Measurements from ENCODE around the gene HOOK1. TPM values are rescaled to one million over a fixed set of nuclear protein-coding genes. Genes with fewer than 3 reads are reported as not detected.

HOOK1 gene
- total and polyA plus RNA-seq, 2 experiments from 2014 or later, result 27.4 to 27.6 TPM

- Histone ChIP-seq H3K4me1 (ENCODE audit: insufficient read depth) (peaks cover 10% of the 10 kb centered on the region), H3K4me2 (no peak overlapping the region), H3K79me2 (replicated peaks; ENCODE audit: insufficient read depth) (no peaks in the 10 kb centered on the region), H2AFZ (no peak overlapping the region), H3K27me3 (ENCODE audit: insufficient read depth) (no peaks in the 10 kb centered on the region), H4K20me1 (replicated peaks; ENCODE audit: insufficient read depth) (no peaks in the 10 kb centered on the region), H3K4me3 (no peak overlapping the region), H3F3A (replicated peaks; ENCODE audit: low read depth) (no peaks in the 10 kb centered on the region), H3K9me2 (ENCODE audit: insufficient read depth) (0 out of 2 replicates have a peak, but pooled peaks cover 4% of the 10 kb centered on the region), H3K27ac (ENCODE audit: low read depth) (no peak overlapping the region), H3K36me3 (ENCODE audit: insufficient read depth) (no peaks in the 10 kb centered on the region)
- H3K36me3 Mint-ChIP-seq (ENCODE audit: low read depth), result no peaks in the 10 kb centered on the region
- TF ChIP-seq POLR2AphosphoS5 (IDR thresholded peaks at IDR 0.05; ENCODE audit: low read depth) (no peak), CTCF (conservative IDR thresholded peaks at IDR 0.05; ENCODE audit: low read depth in 2 of 2) (peak; percentile 45 to 64)
- H3K9me3 Mint-ChIP-seq, result no peaks in the 10 kb centered on the region; the same call in 2 of the 3 replicates
- H3K27me3 Mint-ChIP-seq (ENCODE audit: insufficient read depth, low read depth, poor library complexity), result peaks cover 4% of the 10 kb centered on the region
- DNase-seq (ENCODE audit: low spot score) (peak; percentile 64), ATAC-seq (peak; percentile 96)
- H3K4me3 Mint-ChIP-seq, result no peak overlapping the region
- no peak overlapping the region for H3K27ac Mint-ChIP-seq
- peaks cover 12% of the 10 kb centered on the region for H3K4me1 Mint-ChIP-seq
These were observed 85.9 kb downstream of the HOOK1 start for GRCh38 chr1:59900640-59901039.

- H3F3A ChIP-seq (replicated peaks; ENCODE audit: low read depth), result no peaks in the 10 kb centered on the region
- no peaks in the 10 kb centered on the region for H3K79me2 ChIP-seq (replicated peaks; ENCODE audit: insufficient read depth)
- H3K4me1 ChIP-seq (ENCODE audit: insufficient read depth), result peaks cover 10% of the 10 kb centered on the region
- DNase-seq (ENCODE audit: low spot score) (no peak), ATAC-seq (no peak)
- peak overlapping the region; percentile 46; the same call in 1 of the 2 replicates for H3K27ac Mint-ChIP-seq
- no peaks in the 10 kb centered on the region for H3K27me3 ChIP-seq (ENCODE audit: insufficient read depth)
- H3K4me3 Mint-ChIP-seq, result no peak overlapping the region
- H3K27me3 Mint-ChIP-seq (ENCODE audit: insufficient read depth, low read depth, poor library complexity), result peaks cover 1% of the 10 kb centered on the region
- no peaks in the 10 kb centered on the region for H3K36me3 Mint-ChIP-seq (ENCODE audit: low read depth)
- no peak overlapping the region for H3K27ac ChIP-seq (ENCODE audit: low read depth)
- no peaks in the 10 kb centered on the region; the same call in 2 of the 3 replicates for H3K9me3 Mint-ChIP-seq
- H3K4me1 Mint-ChIP-seq, result peaks cover 12% of the 10 kb centered on the region
- 0 out of 2 replicates have a peak, but pooled peaks cover 4% of the 10 kb centered on the region for H3K9me2 ChIP-seq (ENCODE audit: insufficient read depth)
- no peak overlapping the region for H3K4me2 ChIP-seq
- H3K4me3 ChIP-seq, result no peak overlapping the region
- H2AFZ ChIP-seq, result no peak overlapping the region
- H3K36me3 ChIP-seq (ENCODE audit: insufficient read depth), result no peaks in the 10 kb centered on the region
- no peaks in the 10 kb centered on the region for H4K20me1 ChIP-seq (replicated peaks; ENCODE audit: insufficient read depth)
- no peak for TF ChIP-seq EZH2phosphoT487 (IDR thresholded peaks at IDR 0.05; ENCODE audit: unreplicated experiment)
- TF ChIP-seq ZNF114 (CRISPR knock-in tag; IDR thresholded peaks at IDR 0.05), result no peak
- TF ChIP-seq POLR2AphosphoS5 (IDR thresholded peaks at IDR 0.05; ENCODE audit: low read depth), result no peak
- no peak for TF ChIP-seq JUNB (IDR thresholded peaks at IDR 0.05; ENCODE audit: unreplicated experiment)
- TF ChIP-seq NANOG (IDR thresholded peaks at IDR 0.05; ENCODE audit: borderline replicate concordance), result no peak
- TF ChIP-seq ZNF331 (CRISPR knock-in tag; IDR thresholded peaks at IDR 0.05; ENCODE audit: low read depth), result no peak
- no peak for TF ChIP-seq CREB1 (CRISPR knock-in tag; IDR thresholded peaks at IDR 0.05; ENCODE audit: low read depth)
- TF ChIP-seq ETS1 (IDR thresholded peaks at IDR 0.05), result no peak
- TF ChIP-seq STAT1 (IDR thresholded peaks at IDR 0.05; ENCODE audit: unreplicated experiment), result no peak
- no peak for TF ChIP-seq ZNF462 (CRISPR knock-in tag; IDR thresholded peaks at IDR 0.05)
- no peak for TF ChIP-seq EZH2 (IDR thresholded peaks at IDR 0.05; ENCODE audit: low read depth, unreplicated experiment)
These were observed 87.1 kb downstream of the HOOK1 start for GRCh38 chr1:59901770-59902388.

Data from GM23338 (cell line).